ENCODE measurements around the gene CTNNA3.

CTNNA3 gene

DNA sequence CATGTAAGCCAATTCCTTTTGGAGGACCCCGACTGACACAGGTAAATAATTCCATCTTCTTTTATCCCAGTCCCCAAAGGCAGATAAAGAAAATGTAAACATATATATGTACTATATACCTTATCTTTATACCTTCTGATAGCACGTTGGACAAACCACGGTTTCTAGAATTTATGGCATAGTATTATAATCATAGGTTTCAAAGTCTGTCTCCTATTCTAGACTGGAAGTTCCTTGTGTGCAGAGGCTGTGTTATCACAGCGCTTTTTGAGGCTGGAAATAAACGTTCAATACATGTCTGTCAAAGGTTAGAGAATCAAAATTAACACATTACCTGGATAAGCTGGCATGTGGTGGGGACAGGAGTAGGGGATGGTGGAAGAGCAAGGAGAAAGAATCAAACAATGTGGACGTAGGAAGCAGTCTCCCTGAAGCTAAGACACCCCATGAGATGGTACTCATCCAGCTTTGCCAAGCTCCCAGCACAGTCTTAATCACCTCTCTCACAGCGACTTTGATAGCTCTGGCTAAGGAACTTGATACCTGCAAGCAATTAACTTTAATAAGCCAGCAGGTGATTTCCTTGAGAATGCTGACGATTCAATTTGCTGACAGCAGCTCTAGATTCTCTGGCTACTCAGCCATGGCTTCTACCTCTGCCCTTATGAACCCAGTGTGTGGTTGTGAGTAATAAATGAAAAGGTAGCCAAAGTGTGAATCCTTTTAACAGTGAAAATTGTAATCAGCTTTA is 978.6 kb downstream of the CTNNA3 start:
- DNase-seq, result no peak

DNA sequence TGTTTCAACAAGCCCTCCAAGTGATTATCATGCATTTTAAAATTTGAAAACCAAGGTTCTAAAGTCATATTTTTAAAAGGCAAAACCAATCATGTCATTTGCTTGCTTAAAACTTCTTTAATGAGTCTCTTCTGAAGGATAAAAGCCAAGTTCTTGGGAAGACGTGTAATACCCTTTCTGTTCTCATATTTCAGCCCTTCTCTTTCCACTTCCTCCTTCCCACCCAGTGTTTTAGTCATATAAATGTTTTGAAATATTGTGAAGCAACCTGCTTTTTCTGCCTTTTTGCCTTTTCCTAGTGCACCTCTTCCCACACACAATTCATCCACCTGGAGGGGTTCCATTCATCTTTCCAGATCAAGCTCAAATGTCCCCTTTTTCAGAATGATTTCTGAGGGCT is 981.3 kb downstream of the CTNNA3 start:
- DNase-seq, result no peak

GRCh38 chr10:66713387-66713786 is 982.6 kb downstream of the CTNNA3 start:
- DNase-seq, result no peak

- no peak for DNase-seq
Measured at GRCh38 chr10:66698069-66698468, 997.9 kb downstream of the CTNNA3 start.

DNA sequence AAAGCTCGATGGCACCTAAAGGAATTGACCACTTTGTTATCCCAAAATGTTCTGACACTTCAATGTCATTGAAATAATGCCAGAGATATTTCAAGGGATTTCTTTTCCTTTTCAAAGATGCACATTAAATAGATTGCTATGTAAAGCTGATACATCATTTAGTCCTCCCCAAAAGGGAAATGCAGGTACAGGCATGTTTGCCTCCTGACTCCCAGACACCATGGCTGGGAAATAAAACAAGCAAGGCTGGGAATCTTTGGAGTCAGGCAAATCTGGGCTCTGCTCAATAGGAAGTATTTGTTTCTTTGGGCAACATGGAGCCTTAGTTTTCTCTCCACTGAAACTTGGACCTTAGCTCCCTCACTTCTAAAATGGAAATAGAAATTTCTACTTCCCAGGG is 1000.9 kb downstream of the CTNNA3 start:
- no peak for DNase-seq

DNA sequence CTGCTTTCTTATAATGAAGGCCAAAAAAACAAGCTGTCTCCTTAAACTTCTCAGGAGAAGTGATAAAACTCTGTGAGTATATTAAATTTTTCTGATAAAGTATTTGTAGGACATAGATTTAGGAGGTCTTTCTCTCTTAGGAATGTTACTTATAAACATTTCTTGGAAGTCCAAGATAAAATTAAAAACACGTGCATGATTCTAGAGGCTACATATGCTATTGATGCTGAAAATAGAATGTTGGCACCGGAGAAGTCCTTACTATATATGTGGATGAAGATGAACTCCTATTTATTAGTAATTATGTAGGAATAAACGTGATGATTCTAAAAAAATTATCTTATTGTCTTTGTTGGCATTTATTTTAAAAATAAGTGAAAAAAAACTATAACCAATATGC is 1011.4 kb downstream of the CTNNA3 start:
- no peak for DNase-seq

DNA sequence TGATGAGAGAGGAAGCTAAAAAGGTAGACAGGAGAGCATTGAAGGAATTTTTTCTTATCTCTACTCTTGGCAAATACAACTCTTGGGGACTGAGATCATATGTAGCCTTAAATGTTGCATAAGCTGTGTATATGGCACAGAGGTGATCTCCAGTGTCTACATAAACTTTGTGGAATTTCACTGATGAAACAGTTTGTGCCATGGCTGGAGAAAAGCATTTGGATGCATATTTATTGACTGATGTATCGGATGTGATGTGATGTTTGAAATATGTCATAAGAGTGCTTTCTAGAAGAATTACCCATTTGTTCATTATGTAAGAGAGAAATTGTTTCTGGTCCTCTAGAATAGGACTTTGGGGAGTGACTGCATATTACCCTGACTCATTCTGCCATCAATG is 1015.1 kb downstream of the CTNNA3 start:
- DNase-seq, result no peak

DNA sequence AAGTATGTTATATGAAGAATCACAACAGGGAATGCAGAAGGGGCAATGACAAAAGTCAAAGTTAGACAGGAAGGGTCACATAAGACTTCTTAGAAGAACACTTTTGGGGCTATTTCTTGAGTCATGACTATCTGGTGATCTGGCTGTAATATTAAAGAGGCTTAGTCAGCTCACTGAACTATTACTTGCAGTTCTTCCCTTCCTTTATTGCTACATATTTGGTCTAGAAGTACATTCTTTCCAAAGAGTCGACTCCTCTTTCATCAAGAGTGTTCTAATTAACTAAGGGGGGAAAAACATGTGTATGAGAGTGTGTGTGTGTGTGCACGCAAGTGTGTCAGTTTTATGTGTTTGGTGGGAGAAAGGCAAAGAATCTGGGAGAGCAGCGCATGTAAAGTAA is 1017.5 kb downstream of the CTNNA3 start:
- DNase-seq, result no peak

DNA sequence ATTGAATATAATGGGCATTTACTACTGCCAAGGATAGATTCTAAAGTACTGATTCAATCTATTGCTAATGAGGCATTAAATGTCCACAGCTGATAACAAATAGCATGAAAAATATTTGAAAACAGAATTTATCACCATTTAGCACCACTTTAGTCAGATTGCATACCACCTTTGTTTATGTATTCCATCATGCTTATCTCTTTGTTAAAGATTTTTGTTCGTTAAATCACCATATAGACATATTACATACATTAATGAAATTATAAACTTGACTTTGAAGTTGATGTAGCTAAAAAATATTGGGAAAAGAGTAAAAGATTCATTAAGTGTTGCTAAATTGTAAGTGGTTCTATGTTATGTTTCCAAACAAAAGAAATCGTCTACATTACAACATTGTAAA is 1022.9 kb downstream of the CTNNA3 start:
- no peak for DNase-seq

- DNase-seq, result no peak
Measured at GRCh38 chr10:66671562-66671961, 1024.4 kb downstream of the CTNNA3 start.

DNA sequence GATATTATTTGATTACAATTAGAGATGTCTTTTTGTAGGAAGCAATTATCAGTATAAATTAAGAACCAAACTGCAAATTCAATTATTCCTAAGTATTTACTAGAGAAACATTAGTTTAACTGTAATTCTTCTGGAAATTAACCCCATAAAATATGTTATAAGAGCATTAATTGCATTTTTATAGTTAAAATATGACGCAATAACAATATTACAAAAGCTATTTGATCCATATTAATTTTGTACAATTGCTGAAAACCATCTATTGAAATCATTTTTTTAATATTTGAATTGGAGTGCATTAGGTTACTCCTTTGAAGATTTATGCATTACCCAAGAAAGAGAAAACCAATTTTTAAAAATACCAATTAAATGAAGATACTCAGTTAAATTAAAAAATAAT is 1024.9 kb downstream of the CTNNA3 start:
- no peak for DNase-seq

DNA sequence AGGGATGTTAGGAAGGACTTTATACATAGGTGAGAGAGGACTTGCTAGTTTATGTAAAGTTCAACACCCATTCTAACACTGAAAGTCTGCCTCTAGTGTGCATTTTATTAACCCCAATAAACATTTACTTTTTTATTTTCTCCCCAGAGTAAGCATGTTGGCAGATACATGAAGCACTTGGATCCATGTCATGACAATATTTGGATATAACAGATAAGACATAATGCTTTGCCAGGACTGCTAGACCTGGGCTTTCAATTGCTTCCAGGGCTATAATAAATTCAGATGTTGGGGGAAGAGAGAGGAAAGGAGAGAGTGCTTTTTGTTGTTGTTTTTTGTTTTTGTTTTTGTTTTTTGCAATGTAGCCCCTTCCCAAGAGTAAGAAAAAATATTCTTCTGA is 1039.5 kb downstream of the CTNNA3 start:
- DNase-seq, result no peak

DNA sequence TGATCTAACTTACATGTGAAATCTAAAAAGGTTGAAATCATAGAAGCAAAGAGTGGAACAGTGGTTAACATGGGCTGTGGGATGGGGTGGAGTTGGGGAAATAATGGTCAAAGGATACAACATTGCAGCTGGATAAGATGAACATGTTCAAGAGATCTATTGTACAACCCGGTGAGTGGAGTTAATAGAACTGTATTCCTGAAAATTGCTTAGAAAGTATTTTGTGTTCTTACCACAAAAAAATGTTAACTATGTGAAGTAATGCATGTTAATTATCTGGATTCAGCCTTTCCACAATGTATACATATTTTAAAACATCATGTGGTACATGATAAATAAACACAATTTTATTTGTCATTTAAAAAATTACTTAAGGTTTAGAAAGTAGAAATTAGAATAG is 1041.1 kb downstream of the CTNNA3 start:
- no peak for DNase-seq

DNA sequence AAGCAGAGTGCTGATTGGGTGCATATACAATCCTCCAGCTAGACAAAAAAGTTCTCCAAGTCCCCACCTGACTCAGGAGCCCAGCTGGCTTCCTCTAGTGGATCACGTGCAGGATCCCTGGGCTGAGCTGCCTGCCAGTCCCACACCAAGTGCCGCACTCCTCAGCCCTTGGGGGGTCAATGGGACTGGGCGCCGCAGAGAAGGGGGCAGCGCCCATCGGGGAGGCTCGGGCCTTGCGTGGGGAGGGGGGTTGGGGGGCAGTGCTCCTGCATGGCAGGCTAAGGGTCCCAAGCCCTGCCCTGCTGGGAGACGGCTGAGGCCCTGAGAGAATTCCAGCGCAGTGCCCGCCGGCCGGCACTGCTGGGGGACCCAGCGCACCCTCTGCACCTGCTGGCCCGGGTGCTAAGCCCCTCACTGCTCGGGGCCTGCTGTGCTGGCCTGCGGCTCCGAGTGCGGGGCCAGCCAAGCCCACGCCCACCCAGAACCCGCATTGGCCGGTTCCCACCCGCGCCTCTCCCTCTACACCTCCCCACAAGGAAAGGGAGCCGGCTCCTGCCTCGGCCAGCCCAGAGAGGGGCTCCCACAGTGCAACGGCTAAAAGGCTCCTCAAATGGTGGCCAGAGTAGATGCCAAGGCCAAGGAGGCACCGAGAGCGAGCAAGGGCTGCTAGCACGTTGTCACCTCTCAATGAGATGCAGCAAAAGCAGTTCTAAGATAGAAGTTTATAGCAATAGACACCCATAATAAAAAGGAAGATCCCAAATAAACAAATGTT is 1044.5 kb downstream of the CTNNA3 start:
- DNase-seq, result no peak

- DNase-seq, result no peak
Measured at GRCh38 chr10:66649626-66650025, 1046.4 kb downstream of the CTNNA3 start.

- DNase-seq, result no peak
Measured at GRCh38 chr10:66642217-66642616, 1053.8 kb downstream of the CTNNA3 start.

GRCh38 chr10:66639371-66639770 is 1056.6 kb downstream of the CTNNA3 start:
- DNase-seq, result no peak

GRCh38 chr10:66637273-66638036 is 1058.5 kb downstream of the CTNNA3 start:
- no peak for DNase-seq

- DNase-seq, result no peak
Measured at GRCh38 chr10:66629996-66630395, 1066.0 kb downstream of the CTNNA3 start.

DNA sequence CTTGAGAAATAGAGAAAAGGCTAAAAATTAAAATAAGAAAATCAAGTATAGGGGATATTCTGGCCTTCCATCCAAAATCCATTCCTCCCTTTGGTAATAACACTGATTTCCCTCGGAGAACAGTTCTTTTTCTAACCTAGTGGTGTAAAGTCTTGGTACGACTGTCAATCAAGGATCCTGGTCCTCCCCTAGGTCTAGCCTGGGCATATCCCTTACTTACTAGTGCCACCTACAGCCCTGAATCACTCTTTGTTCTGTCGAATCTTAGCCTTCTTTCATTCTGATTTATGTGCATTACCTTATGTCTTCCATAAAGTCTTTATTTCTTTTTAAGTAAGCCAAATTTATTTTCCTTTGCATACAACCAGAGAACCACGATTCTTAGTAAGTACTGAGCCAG is 1068.8 kb downstream of the CTNNA3 start:
- DNase-seq, result peak; percentile 22

- no peak for DNase-seq
Measured at GRCh38 chr10:66625709-66626590, 1070.0 kb downstream of the CTNNA3 start.

DNA sequence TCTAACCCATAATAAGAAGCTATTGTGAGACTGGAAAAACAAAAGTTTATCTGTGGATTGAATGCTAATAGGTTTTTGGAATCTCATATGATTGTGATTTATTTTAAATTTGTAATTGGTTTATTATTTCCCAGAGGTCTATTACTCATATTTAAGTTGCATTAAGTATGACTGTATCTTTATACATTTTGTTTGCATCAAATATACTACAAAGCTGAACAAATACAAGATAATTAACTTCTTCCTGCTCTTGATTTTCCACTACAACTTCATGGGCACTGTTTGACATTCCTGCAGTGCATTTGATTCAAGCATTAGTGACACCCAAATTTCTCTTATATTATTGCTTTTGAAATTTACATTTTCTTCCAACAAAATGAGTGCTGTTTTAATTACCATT is 1073.9 kb downstream of the CTNNA3 start:
- no peak for DNase-seq

DNA sequence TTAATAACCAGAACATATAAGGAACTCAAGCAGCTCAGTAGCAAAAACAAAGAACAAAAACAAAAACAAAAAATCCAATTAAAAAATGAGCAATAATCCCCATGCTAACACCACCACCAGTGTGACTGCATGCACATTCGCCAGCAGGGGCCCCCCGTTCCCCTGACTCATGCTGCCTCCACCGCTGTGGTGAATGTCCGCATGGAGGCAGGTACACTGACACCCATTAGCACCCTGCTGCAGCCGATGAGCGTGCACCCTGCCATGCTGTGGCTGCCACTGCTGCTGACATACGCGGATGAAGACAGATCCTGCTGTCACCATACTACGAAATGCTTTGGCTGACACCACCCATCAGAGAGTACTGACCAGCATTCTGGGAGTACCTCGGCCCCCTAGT is 1091.8 kb downstream of the CTNNA3 start:
- no peak for DNase-seq

Data from hematopoietic multipotent progenitor cell treated with erythropoietin and hydrocortisone succinate and interleukin-3 and kit ligand, for 4 days (in vitro differentiated cells).